Esophagus squamous epithelium (tissue), 4 donors: ENCODE measurements around the gene SLC5A3.

Source experiments
- CTCF ChIP-seq, 6 experiments: fragments of 450-650 bp in 4 of 6; fragments of 200-600 bp in 2 of 6; sonication (generic) in 2 of 6; IDR thresholded peaks; one replicate each; pipeline ENCODE4 v1.5.1; 2016 to 2019; ENCODE audit warnings: antibody characterized with exemption in 6 of 6, mild to moderate bottlenecking in 4 of 6, moderate library complexity in 4 of 6
- POLR2A ChIP-seq, 4 donors: fragments of 450-650 bp; IDR thresholded peaks; one replicate each; pipeline ENCODE4 v1.6.1; 2017; ENCODE audit warnings: antibody characterized with exemption in 4 of 4, mild to moderate bottlenecking in 4 of 4, moderate library complexity in 3 of 4

DNA sequence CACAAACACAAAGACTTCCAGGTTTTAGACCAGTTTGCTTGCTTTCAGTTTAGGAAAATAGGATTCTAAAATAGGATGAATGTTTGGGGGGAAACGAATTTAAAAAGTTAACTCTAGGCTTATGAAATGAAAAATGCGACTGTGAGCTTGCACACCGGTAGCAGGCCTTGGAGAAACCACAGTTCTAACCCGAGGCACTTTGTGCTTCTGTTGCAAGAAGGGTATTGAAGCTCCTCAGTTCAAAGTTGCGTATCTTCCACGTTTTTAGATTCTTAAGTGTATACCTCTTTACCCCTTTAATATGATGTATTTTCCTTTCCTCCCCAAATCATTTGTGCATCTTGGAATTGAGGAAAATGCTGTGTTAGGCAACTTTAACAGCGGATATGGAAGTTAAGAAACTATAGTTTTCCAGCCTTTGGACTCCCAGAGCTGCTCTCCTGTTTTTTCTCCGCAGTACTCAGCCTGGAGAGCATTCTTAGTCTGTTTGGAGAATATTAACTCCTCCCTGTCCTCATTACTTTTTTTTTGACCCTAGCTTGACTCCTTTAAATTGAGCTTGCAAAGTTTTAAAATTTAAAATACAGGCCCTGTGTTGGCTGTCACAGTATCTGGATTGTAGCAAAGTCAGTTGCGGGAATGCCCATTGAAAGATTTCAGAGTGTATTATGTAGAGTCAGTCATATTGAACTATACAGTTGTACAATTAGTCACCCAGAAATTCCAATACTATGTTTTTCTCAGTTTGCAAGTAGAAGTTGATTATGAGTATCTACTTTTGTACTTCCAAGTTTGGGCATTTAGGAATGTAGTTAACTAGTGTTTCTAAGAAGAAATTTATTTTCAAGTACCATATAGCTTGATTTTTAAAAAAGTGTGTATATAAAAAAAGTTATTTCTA, 2.6 kb downstream of the SLC5A3 start:
- TF ChIP-seq CTCF (IDR thresholded peaks at IDR 0.05) (no peak), POLR2A (IDR thresholded peaks at IDR 0.05) (no peak)
